ENCODE measurements around the gene KCNK4. TPM values are rescaled to one million over a fixed set of nuclear protein-coding genes. Genes with fewer than 3 reads are reported as not detected.

Gene KCNK4
- total RNA-seq, 1 donor from 2014 or later: 0.22 TPM

GRCh38 chr11:64248578-64248977, 42.5 kb upstream of the KCNK4 start:
- no peak for DNase-seq (ENCODE audit: low spot score)
- Mint-ChIP-seq H3K9me3 (ENCODE audit: low read depth) (no peaks in the 10 kb centered on the region), H3K4me3 (ENCODE audit: unreplicated experiment) (no peak overlapping the region), H3K4me1 (ENCODE audit: low read depth) (peaks cover 35% of the 10 kb centered on the region), H3K36me3 (ENCODE audit: low read depth) (peaks cover 3% of the 10 kb centered on the region), H3K27me3 (ENCODE audit: low read depth) (no peaks in the 10 kb centered on the region), H3K27ac (ENCODE audit: unreplicated experiment) (no peak overlapping the region)
- TF ChIP-seq CTCF (IDR thresholded peaks at IDR 0.05): no peak

GRCh38 chr11:64249038-64249437, 42.1 kb upstream of the KCNK4 start:
- Mint-ChIP-seq H3K9me3 (ENCODE audit: low read depth) (no peaks in the 10 kb centered on the region), H3K4me1 (ENCODE audit: low read depth) (peaks cover 35% of the 10 kb centered on the region), H3K27me3 (ENCODE audit: low read depth) (no peaks in the 10 kb centered on the region), H3K4me3 (ENCODE audit: unreplicated experiment) (no peak overlapping the region), H3K27ac (ENCODE audit: unreplicated experiment) (no peak overlapping the region), H3K36me3 (ENCODE audit: low read depth) (no peaks in the 10 kb centered on the region)
- no peak for DNase-seq (ENCODE audit: low spot score)
- no peak for TF ChIP-seq CTCF (IDR thresholded peaks at IDR 0.05)

GRCh38 chr11:64249563-64250414, 41.3 kb upstream of the KCNK4 start:
- Mint-ChIP-seq H3K9me3 (ENCODE audit: low read depth) (no peaks in the 10 kb centered on the region), H3K27ac (ENCODE audit: unreplicated experiment) (no peak overlapping the region), H3K36me3 (ENCODE audit: low read depth) (no peaks in the 10 kb centered on the region), H3K4me1 (ENCODE audit: low read depth) (peaks cover 34% of the 10 kb centered on the region), H3K4me3 (ENCODE audit: unreplicated experiment) (no peak overlapping the region), H3K27me3 (ENCODE audit: low read depth) (no peaks in the 10 kb centered on the region)
- TF ChIP-seq CTCF (IDR thresholded peaks at IDR 0.05): no peak
- DNase-seq (ENCODE audit: low spot score): no peak

GRCh38 chr11:64250415-64251015, 40.6 kb upstream of the KCNK4 start:
- H3K4me3 Mint-ChIP-seq (ENCODE audit: unreplicated experiment): peak overlapping the region; percentile 77
- no peak for TF ChIP-seq CTCF (IDR thresholded peaks at IDR 0.05)
- peaks cover 30% of the 10 kb centered on the region for H3K4me1 Mint-ChIP-seq (ENCODE audit: low read depth)
- no peak overlapping the region for H3K27ac Mint-ChIP-seq (ENCODE audit: unreplicated experiment)
- H3K36me3 Mint-ChIP-seq (ENCODE audit: low read depth): no peaks in the 10 kb centered on the region
- DNase-seq (ENCODE audit: low spot score): no peak
- no peaks in the 10 kb centered on the region for H3K9me3 Mint-ChIP-seq (ENCODE audit: low read depth)
- H3K27me3 Mint-ChIP-seq (ENCODE audit: low read depth): no peaks in the 10 kb centered on the region

GRCh38 chr11:64251016-64251752, 39.9 kb upstream of the KCNK4 start, which contains the start of gene PLCB3:
TSS of gene PLCB3 (plus strand) at chr11:64251530. CDS start at chr11:64251650, 120 bp downstream.
- peaks cover 30% of the 10 kb centered on the region for H3K4me1 Mint-ChIP-seq (ENCODE audit: low read depth)
- H3K27me3 Mint-ChIP-seq (ENCODE audit: low read depth): no peaks in the 10 kb centered on the region
- H3K36me3 Mint-ChIP-seq (ENCODE audit: low read depth): peaks cover under 1% of the 10 kb centered on the region
- H3K9me3 Mint-ChIP-seq (ENCODE audit: low read depth): no peaks in the 10 kb centered on the region
- peak within 1 kb of the TSS; percentile 91 for H3K4me3 Mint-ChIP-seq (ENCODE audit: unreplicated experiment)
- H3K27ac Mint-ChIP-seq (ENCODE audit: unreplicated experiment): peak within 1 kb of the TSS; percentile 75
- no peak for DNase-seq (ENCODE audit: low spot score)
- TF ChIP-seq CTCF (IDR thresholded peaks at IDR 0.05): peak; percentile 87

Data from chondrocyte (in vitro differentiated cells).